Vagina (tissue), 2 donors: Measurements from ENCODE around the gene S100A13.

Experiments
- CTCF ChIP-seq, 3 experiments: fragments of 450-650 bp in 2 of 3; fragments of 200-600 bp in 1 of 3; sonication (generic) in 1 of 3; IDR thresholded peaks; one replicate each; pipeline ENCODE4 v1.5.1; 2017 to 2019; ENCODE audit warnings: antibody characterized with exemption in 3 of 3, mild to moderate bottlenecking in 2 of 3, moderate library complexity in 2 of 3
- POLR2A ChIP-seq, 2 donors: fragments of 450-650 bp; IDR thresholded peaks; one replicate each; pipeline ENCODE4 v1.6.1; 2017; ENCODE audit warnings: antibody characterized with exemption in 2 of 2, mild to moderate bottlenecking in 2 of 2, moderate library complexity in 2 of 2

GRCh38 chr1:153649137-153649862 lies 22.0 kb upstream of the S100A13 start:
- TF ChIP-seq CTCF (IDR thresholded peaks at IDR 0.05) (no peak), POLR2A (IDR thresholded peaks at IDR 0.05) (no peak)
